Placental pericyte (primary cell): ENCODE results near the gene FGF2. TPM values are rescaled to one million over a fixed set of nuclear protein-coding genes. Genes with fewer than 3 reads are reported as not detected.

ENCODE experiments used
- total RNA-seq: library from RNA; depleted of rRNA; stranded (reverse); fragments of >200 nt; gene quantifications from 2 replicates; pipeline ENCODE4 v1.2.3, GENCODE V29; 2012

Gene FGF2
- 87.2 and 191 TPM in 2 replicates for total RNA-seq

GRCh38 chr4:122826553-122827257 lies at the start of gene FGF2:
Gene FGF2, plus strand, starts transcription at chr4:122826831. Its CDS starts 344 bp downstream, at chr4:122827175.

GRCh38 chr4:122921971-122922876 lies 95.6 kb downstream of the FGF2 start, which contains the start of gene NUDT6:
Gene NUDT6, minus strand, starts transcription at chr4:122922597. Its CDS starts 25 bp downstream, at chr4:122922572.

Other genes starting within 250 kb of the FGF2 start
- not detected in 2 replicates for gene IL21, start 205.8 kb upstream of the FGF2 start, total RNA-seq
- gene BBS12, start 94.1 kb upstream of the FGF2 start, total RNA-seq, result 3.1 and 3.3 TPM in 2 replicates
- 2.2 and 7.6 TPM in 2 replicates for gene NUDT6, start 95.8 kb downstream of the FGF2 start, total RNA-seq